Measurements from ENCODE around the gene SAMMSON.

DNA sequence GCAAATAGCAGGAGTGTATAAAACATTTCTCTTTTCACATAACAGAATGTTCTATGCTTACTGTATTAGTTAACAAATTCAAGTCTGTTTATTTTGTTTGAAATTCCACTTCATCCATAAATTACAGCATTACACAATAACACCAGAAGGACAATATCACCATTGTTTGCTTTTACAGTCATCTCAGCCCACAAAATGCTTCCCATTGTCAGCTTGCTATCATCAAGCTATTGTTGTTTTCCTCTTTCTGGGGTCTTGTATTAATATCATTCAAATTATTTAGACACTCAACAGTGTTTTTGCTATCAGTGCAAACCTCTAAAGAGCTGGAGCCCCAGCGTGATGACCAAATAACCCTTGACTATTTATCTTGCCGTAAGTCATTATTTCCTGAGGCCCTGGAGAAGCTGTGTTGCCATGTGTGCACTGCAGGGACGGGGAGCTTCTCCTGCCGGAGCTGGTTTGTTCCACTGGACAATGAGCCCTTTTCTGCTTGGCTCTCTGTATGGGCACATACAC is 1.1 kb downstream of the SAMMSON start:
- TF ChIP-seq, protein P1, sequence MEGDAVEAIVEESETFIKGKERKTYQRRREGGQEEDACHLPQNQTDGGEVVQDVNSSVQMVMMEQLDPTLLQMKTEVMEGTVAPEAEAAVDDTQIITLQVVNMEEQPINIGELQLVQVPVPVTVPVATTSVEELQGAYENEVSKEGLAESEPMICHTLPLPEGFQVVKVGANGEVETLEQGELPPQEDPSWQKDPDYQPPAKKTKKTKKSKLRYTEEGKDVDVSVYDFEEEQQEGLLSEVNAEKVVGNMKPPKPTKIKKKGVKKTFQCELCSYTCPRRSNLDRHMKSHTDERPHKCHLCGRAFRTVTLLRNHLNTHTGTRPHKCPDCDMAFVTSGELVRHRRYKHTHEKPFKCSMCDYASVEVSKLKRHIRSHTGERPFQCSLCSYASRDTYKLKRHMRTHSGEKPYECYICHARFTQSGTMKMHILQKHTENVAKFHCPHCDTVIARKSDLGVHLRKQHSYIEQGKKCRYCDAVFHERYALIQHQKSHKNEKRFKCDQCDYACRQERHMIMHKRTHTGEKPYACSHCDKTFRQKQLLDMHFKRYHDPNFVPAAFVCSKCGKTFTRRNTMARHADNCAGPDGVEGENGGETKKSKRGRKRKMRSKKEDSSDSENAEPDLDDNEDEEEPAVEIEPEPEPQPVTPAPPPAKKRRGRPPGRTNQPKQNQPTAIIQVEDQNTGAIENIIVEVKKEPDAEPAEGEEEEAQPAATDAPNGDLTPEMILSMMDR (IDR thresholded peaks at IDR 0.05; ENCODE audit: low read depth, low read length) = no peak
- TF ChIP-seq EZH2phosphoT487 (IDR thresholded peaks at IDR 0.05; ENCODE audit: low read depth) = no peak

Measured in OCI-LY3 (cell line).